HL-60 (cell line): ENCODE data around the gene EDNRA.

ENCODE experiments used
- DNase-seq, 2 experiments: peaks; one replicate each; pipeline ENCODE4 v3.0.0-alpha.2; 2010 to 2020; ENCODE audit warnings: low read depth in 1 of 2, low spot score in 1 of 2
- H3K27ac ChIP-seq: fragments of 250-450 bp; sonication (Bioruptor Pico); replicated peaks from 2 replicates; pipeline ENCODE4 v1.5.1; 2020; ENCODE audit warnings: mild to moderate bottlenecking, moderate library complexity
- H3K27me3 ChIP-seq: fragments of 250-450 bp; sonication (Bioruptor Pico); 2 replicates; pipeline ENCODE4 v1.5.1; 2021; ENCODE audit warnings: mild to moderate bottlenecking, moderate library complexity; ENCODE audit not compliant: insufficient read depth, poor library complexity, severe bottlenecking
- H3K4me3 ChIP-seq: replicated peaks from 2 replicates; pipeline ENCODE4 v1.5.1; 2011; ENCODE audit warnings: mild to moderate bottlenecking, control low read depth, low read length; ENCODE audit not compliant: insufficient read depth
- CTCF ChIP-seq: IDR thresholded peaks from one replicate; pipeline ENCODE4 v1.5.1; 2011; ENCODE audit warnings: low read length, control low read depth, inconsistent platforms; ENCODE audit not compliant: insufficient read depth
- GABPA ChIP-seq: IDR thresholded peaks from 2 replicates; pipeline ENCODE4 v1.6.1; 2012; ENCODE audit warnings: low read depth
- POLR2AphosphoS5 ChIP-seq: IDR thresholded peaks from 2 replicates; pipeline ENCODE4 v1.6.1; 2012; ENCODE audit warnings: low read depth
- REST ChIP-seq: IDR thresholded peaks from 2 replicates; pipeline ENCODE4 v1.6.1; 2012; ENCODE audit warnings: low read depth; ENCODE audit not compliant: insufficient replicate concordance
- SPI1 ChIP-seq: IDR thresholded peaks from 2 replicates; pipeline ENCODE4 v1.6.1; 2012; ENCODE audit warnings: low read depth, mild to moderate bottlenecking, borderline replicate concordance

EDNRA gene

GRCh38 chr4:147547314-147548056, 66.6 kb downstream of the EDNRA start:
- TF ChIP-seq CTCF (no peak), SPI1 (no peak), POLR2AphosphoS5 (no peak), REST (no peak), GABPA (no peak)
- DNase-seq, result no peak

GRCh38 chr4:147548256-147548655, 67.4 kb downstream of the EDNRA start:
- Histone ChIP-seq H3K27ac (no peak overlapping the region), H3K27me3 (no peaks in the 10 kb centered on the region), H3K4me3 (no peak overlapping the region)
- TF ChIP-seq POLR2AphosphoS5 (no peak), CTCF (no peak), GABPA (no peak), REST (no peak), SPI1 (no peak)
- no peak for DNase-seq

More at GRCh38 chr4:147547314-147548056, 66.6 kb downstream of the EDNRA start:
- no peak overlapping the region for H3K27ac ChIP-seq
- H3K27me3 ChIP-seq, result no peaks in the 10 kb centered on the region
- no peak overlapping the region for H3K4me3 ChIP-seq

GRCh38 chr4:147550626-147551246, 69.8 kb downstream of the EDNRA start:
- Histone ChIP-seq H3K27me3 (no peaks in the 10 kb centered on the region), H3K27ac (no peak overlapping the region), H3K4me3 (no peak overlapping the region)
- DNase-seq, result no peak
- no peak for TF ChIP-seq GABPA

GRCh38 chr4:147560625-147561024, 79.7 kb downstream of the EDNRA start:
- DNase-seq, result no peak

More at GRCh38 chr4:147560625-147561024, 79.7 kb downstream of the EDNRA start:
- TF ChIP-seq CTCF (no peak), SPI1 (no peak), GABPA (no peak), POLR2AphosphoS5 (no peak), REST (no peak)
- no peak overlapping the region for H3K27ac ChIP-seq
- H3K4me3 ChIP-seq, result no peak overlapping the region
- no peaks in the 10 kb centered on the region for H3K27me3 ChIP-seq
